HCT116 (cell line): ENCODE measurements around the gene LGALS12. TPM values are rescaled to one million over a fixed set of nuclear protein-coding genes. Genes with fewer than 3 reads are reported as not detected.

Source experiments
- ATAC-seq: fragments of 200-7000 bp; cut with Tn5 transposase; 2 replicates; pipeline ENCODE4 v1.9.1; 2020; ENCODE audit warnings: mild to moderate bottlenecking, moderate library complexity
- BruUV-seq: library from RNA; stranded (reverse); fragments of 400-500 nt; replicated peaks from 2 replicates; lab custom pipeline; 2021; lab: Mats Ljungman, UMichigan
- CTCF ChIA-PET: fragments of 300-600 bp; sonication (Branson Sonifier 250); formaldehyde crosslinking; loops from one replicate; lab custom pipeline; 2021; ENCODE audit warnings: antibody characterized with exemption; lab: Charles Lee
- POLR2A ChIA-PET: fragments of 300-600, 350-600 bp; sonication (Branson Sonifier 250); formaldehyde crosslinking; loops from one replicate; lab custom pipeline; 2021; ENCODE audit warnings: antibody characterized with exemption; lab: Charles Lee
- RAD21 ChIA-PET, 2 experiments: fragments of 300-600 bp; sonication (Branson Sonifier 250); formaldehyde crosslinking; loops; one replicate each; lab custom pipeline; 2023; ENCODE audit warnings: low total read pairs in 2 of 2; ENCODE audit not compliant: uncharacterized antibody in 2 of 2, unreplicated experiment in 2 of 2, low non-redundant PET in 1 of 2; lab: Charles Lee
- DNase-seq: peaks from one replicate; pipeline ENCODE4 v3.0.0-alpha.2; 2010; ENCODE audit warnings: low read depth, low spot score
- H2AFZ ChIP-seq: fragments of 200-600 bp; shearing (Covaris generic), sonication (generic); 2 replicates; pipeline ENCODE4 v1.6.1; 2017; ENCODE audit warnings: low read depth, mixed run types, mixed read lengths, antibody characterized with exemption, low read length; ENCODE audit not compliant: poor library complexity, severe bottlenecking
- H3K27ac ChIP-seq: 2 replicates; pipeline ENCODE4 v1.5.1; 2012; ENCODE audit warnings: low read depth, low read length
- H3K27me3 ChIP-seq: fragments of 200-600 bp; sonication (generic); 2 replicates; pipeline ENCODE4 v1.6.1; 2016; ENCODE audit warnings: mixed run types, low read length, mixed read lengths; ENCODE audit not compliant: insufficient read depth
- H3K36me3 ChIP-seq, 2 experiments: fragments of 200-500 bp in 1 of 2; fragments of 200-600 bp in 1 of 2; sonication (Bioruptor generic) in 1 of 2; sonication (generic) in 1 of 2; 2 replicates each; pipeline versions ENCODE4 v1.5.1 to v1.6.1; 2014 to 2016; ENCODE audit warnings: low read length in 2 of 2, inconsistent platforms in 1 of 2, mixed read lengths in 1 of 2, mixed run types in 1 of 2; ENCODE audit not compliant: insufficient read depth in 2 of 2, control insufficient read depth in 1 of 2
- H3K4me1 ChIP-seq, 2 experiments: fragments of 200-600 bp in 1 of 2; sonication (generic) in 1 of 2; 2 replicates each; pipeline versions ENCODE4 v1.5.1 to v1.6.1; 2012 to 2017; ENCODE audit warnings: low read length in 2 of 2, inconsistent platforms in 1 of 2, mild to moderate bottlenecking in 1 of 2, mixed read lengths in 1 of 2, mixed run types in 1 of 2, moderate library complexity in 1 of 2; ENCODE audit not compliant: insufficient read depth in 2 of 2, control insufficient read depth in 1 of 2
- H3K4me2 ChIP-seq: fragments of 200-600 bp; sonication (generic); 2 replicates; pipeline ENCODE4 v1.6.1; 2017; ENCODE audit warnings: mixed run types, low read length, mixed read lengths
- H3K4me3 ChIP-seq, 2 experiments: fragments of 200-600 bp in 1 of 2; sonication (generic) in 1 of 2; replicated peaks in 1 of 2; 2 replicates each; pipeline ENCODE4 v1.5.1; 2011 to 2016; ENCODE audit warnings: low read length in 2 of 2, control low read depth in 1 of 2, low read depth in 1 of 2, mild to moderate bottlenecking in 1 of 2, mixed read lengths in 1 of 2, mixed run types in 1 of 2
- H3K79me2 ChIP-seq: fragments of 200-600 bp; sonication (generic); 2 replicates; pipeline ENCODE4 v1.6.1; 2017; ENCODE audit warnings: mild to moderate bottlenecking, mixed run types, low read length, moderate library complexity, mixed read lengths; ENCODE audit not compliant: insufficient read depth
- H3K9ac ChIP-seq: fragments of 200-600 bp; sonication (generic); 2 replicates; pipeline ENCODE4 v1.6.1; 2016; ENCODE audit warnings: low read length, mixed read lengths
- H3K9me2 ChIP-seq: fragments of 200-600 bp; sonication (generic), shearing (Covaris generic); 2 replicates; pipeline ENCODE4 v1.6.1; 2017; ENCODE audit warnings: mixed run types, mild to moderate bottlenecking, moderate library complexity; ENCODE audit not compliant: insufficient read depth
- H3K9me3 ChIP-seq, 2 experiments: fragments of 200-500 bp in 1 of 2; fragments of 200-600 bp in 1 of 2; sonication (Bioruptor generic) in 1 of 2; sonication (generic) in 1 of 2; 2 replicates each; pipeline ENCODE4 v1.6.1; 2014 to 2017; ENCODE audit warnings: low read length in 2 of 2, mixed read lengths in 2 of 2, inconsistent platforms in 1 of 2, low read depth in 1 of 2, mild to moderate bottlenecking in 1 of 2, mixed run types in 1 of 2, moderate library complexity in 1 of 2; ENCODE audit not compliant: control insufficient read depth in 1 of 2, insufficient read depth in 1 of 2
- H4K20me1 ChIP-seq: fragments of 200-600 bp; sonication (generic), shearing (Covaris generic); 2 replicates; pipeline ENCODE4 v1.6.1; 2017; ENCODE audit warnings: mixed run types, mild to moderate bottlenecking, moderate library complexity; ENCODE audit not compliant: insufficient read depth
- CEBPB ChIP-seq: IDR thresholded peaks from 2 replicates; pipeline ENCODE4 v1.6.1; 2012; ENCODE audit warnings: low read depth
- EZH2 ChIP-seq: fragments of 200-600 bp; sonication (generic); IDR thresholded peaks from 2 replicates; pipeline ENCODE4 v1.6.1; 2017; ENCODE audit warnings: antibody characterized with exemption, mixed run types
- FOSL1 ChIP-seq: IDR thresholded peaks from 2 replicates; pipeline ENCODE4 v1.6.1; 2012; ENCODE audit warnings: low read depth
- JUND ChIP-seq: IDR thresholded peaks from 2 replicates; pipeline ENCODE4 v1.6.1; 2012
- MAX ChIP-seq: IDR thresholded peaks from 2 replicates; pipeline ENCODE4 v1.6.1; 2012
- POLR2A ChIP-seq: IDR thresholded peaks from 2 replicates; pipeline ENCODE4 v1.7.0; 2011; ENCODE audit warnings: borderline replicate concordance; ENCODE audit not compliant: insufficient read depth, insufficient read length; ENCODE audit errors: extremely low read depth
- POLR2AphosphoS5 ChIP-seq: IDR thresholded peaks from 2 replicates; pipeline ENCODE4 v1.6.1; 2011; ENCODE audit warnings: mild to moderate bottlenecking, low read depth, low read length, moderate library complexity
- RAD21 ChIP-seq: IDR thresholded peaks from 2 replicates; pipeline ENCODE4 v1.6.1; 2012; ENCODE audit warnings: low read depth, mild to moderate bottlenecking
- REST ChIP-seq: IDR thresholded peaks from 2 replicates; pipeline ENCODE4 v1.6.1; 2012; ENCODE audit warnings: low read depth
- SP1 ChIP-seq: IDR thresholded peaks from 2 replicates; pipeline ENCODE4 v1.6.1; 2012; ENCODE audit warnings: low read depth
- SRF ChIP-seq: IDR thresholded peaks from 2 replicates; pipeline ENCODE4 v1.6.1; 2012; ENCODE audit warnings: low read depth
- TCF7L2 ChIP-seq: IDR thresholded peaks from 2 replicates; pipeline ENCODE4 v1.7.0; 2011; ENCODE audit warnings: borderline replicate concordance, inconsistent platforms; ENCODE audit not compliant: insufficient read depth, insufficient read length; ENCODE audit errors: extremely low read depth
- YY1 ChIP-seq: IDR thresholded peaks from 2 replicates; pipeline ENCODE4 v1.6.1; 2011; ENCODE audit warnings: low read length, low read depth, moderate library complexity, mild to moderate bottlenecking; ENCODE audit not compliant: insufficient replicate concordance; ENCODE audit errors: extremely low read depth
- ZBTB33 ChIP-seq: IDR thresholded peaks from 2 replicates; pipeline ENCODE4 v1.6.1; 2011; ENCODE audit warnings: mild to moderate bottlenecking, low read length, moderate library complexity; ENCODE audit not compliant: insufficient replicate concordance; ENCODE audit errors: extremely low read depth
- ZFX ChIP-seq: fragments of 450-650 bp; IDR thresholded peaks from 2 replicates; pipeline ENCODE4 v1.6.1; 2017
- ZNF274 ChIP-seq: fragments of 200-500 bp; sonication (Bioruptor generic); IDR thresholded peaks from 2 replicates; pipeline ENCODE4 v1.6.1; 2014; ENCODE audit warnings: mild to moderate bottlenecking, low read depth, low read length, inconsistent platforms
- intact Hi-C: fragments of 100-400 bp; cut with micrococcal nuclease; formaldehyde crosslinking; loops from 2 replicates; pipeline ENCODE4 v1.10.0; 2022
- total RNA-seq: library from RNA; stranded (reverse); gene quantifications from one replicate; pipeline ENCODE4 v1.2.1, GENCODE V29; 2021; ENCODE audit not compliant: unreplicated experiment

LGALS12 gene
- total RNA-seq, 1 experiment from 2014 or later = not detected

- ChIA-PET POLR2A (no interaction called here), RAD21 (no interaction called here), CTCF (no interaction called here)
- no peak for ATAC-seq
- Histone ChIP-seq H3K4me1 (peaks cover 0 to under 1% of the 10 kb centered on the region in 2 experiments; a peak in 2 of 4 replicates), H3K9ac (no peak within 1 kb of the TSS), H2AFZ (no peak within 1 kb of the TSS), H3K9me2 (no peaks in the 10 kb centered on the region), H3K9me3 (no peaks in the 10 kb centered on the region), H3K4me3 (no peak within 1 kb of the TSS), H3K4me2 (peak within 1 kb of the TSS; percentile 27; the same call in 1 of the 2 replicates), H3K27ac (no peak within 1 kb of the TSS), H3K79me2 (no peaks in the 10 kb centered on the region), H3K36me3 (no peaks in the 10 kb centered on the region), H4K20me1 (no peaks in the 10 kb centered on the region), H3K27me3 (no peaks in the 10 kb centered on the region; the same call in 1 of the 2 replicates)
- intact Hi-C loops = no loop called here
- BruUV-seq = no TSS peak
- DNase-seq = no peak
- no peak for TF ChIP-seq TCF7L2
- no peak for TF ChIP-seq REST
- TF ChIP-seq ZBTB33 = no peak
- TF ChIP-seq SP1 = no peak
- TF ChIP-seq POLR2AphosphoS5 = no peak
- no peak for TF ChIP-seq EZH2
- no peak for TF ChIP-seq MAX
- TF ChIP-seq JUND = no peak
- TF ChIP-seq RAD21 = no peak
- no peak for TF ChIP-seq ZNF274
- no peak for TF ChIP-seq ZFX
- TF ChIP-seq YY1 = no peak
- TF ChIP-seq CEBPB = no peak
- no peak for TF ChIP-seq SRF
- TF ChIP-seq POLR2A = no peak
- TF ChIP-seq FOSL1 = no peak
These were observed 30.9 kb downstream of the LGALS12 start, which contains the start of gene PLAAT4 for GRCh38 chr11:63536669-63537292. TSS of gene PLAAT4 (plus strand) at chr11:63536808. CDS start at chr11:63536869, 61 bp downstream.
